AG04449 (cell line): Measurements from ENCODE around the gene MIEF2.

Experiments
- CTCF ChIA-PET: fragments of 350-600 bp; formaldehyde crosslinking; extraction: SDS; loops from one replicate; lab custom pipeline; 2021; ENCODE audit warnings: antibody characterized with exemption; lab: Yijun Ruan, JAX
- POLR2A ChIA-PET: fragments of 400-600, 350-600 bp; formaldehyde crosslinking; extraction: SDS; loops from one replicate; lab custom pipeline; 2020; ENCODE audit warnings: antibody characterized with exemption, inconsistent platforms; lab: Yijun Ruan, JAX
- DNase-seq: peaks from one replicate; pipeline ENCODE4 v3.0.0-alpha.2; 2010; ENCODE audit warnings: low read depth, low spot score
- H3K4me3 ChIP-seq: 2 replicates; pipeline ENCODE4 v1.5.1; 2011; ENCODE audit warnings: low read depth, mild to moderate bottlenecking, control low read depth, low read length
- CTCF ChIP-seq: IDR thresholded peaks from one replicate; pipeline ENCODE4 v1.5.1; 2011; ENCODE audit warnings: mild to moderate bottlenecking, moderate library complexity, low read length, control low read depth, inconsistent platforms; ENCODE audit not compliant: insufficient read depth; ENCODE audit errors: missing control alignments

The MIEF2 gene

GRCh38 chr17:18261146-18261515 lies 669 bp downstream of the MIEF2 start:
- H3K4me3 ChIP-seq, result peak overlapping the region; percentile 93
- ChIA-PET CTCF (interaction anchor here (4.7 kb wide), 1 partner anchor 13 kb away, joined by 25 read pairs; no protein-coding TSS in a partner anchor), POLR2A (no interaction called here)
- no peak for DNase-seq
- TF ChIP-seq CTCF, result no peak

- CTCF ChIA-PET, result interaction anchor here (4.7 kb wide), 1 partner anchor 13 kb away, joined by 25 read pairs; no protein-coding TSS in a partner anchor
- DNase-seq, result no peak
- POLR2A ChIA-PET, result no interaction called here
- H3K4me3 ChIP-seq, result peak overlapping the region; percentile 93
- TF ChIP-seq CTCF, result no peak
Observed at GRCh38 chr17:18261659-18262058, 1.2 kb downstream of the MIEF2 start.

DNA sequence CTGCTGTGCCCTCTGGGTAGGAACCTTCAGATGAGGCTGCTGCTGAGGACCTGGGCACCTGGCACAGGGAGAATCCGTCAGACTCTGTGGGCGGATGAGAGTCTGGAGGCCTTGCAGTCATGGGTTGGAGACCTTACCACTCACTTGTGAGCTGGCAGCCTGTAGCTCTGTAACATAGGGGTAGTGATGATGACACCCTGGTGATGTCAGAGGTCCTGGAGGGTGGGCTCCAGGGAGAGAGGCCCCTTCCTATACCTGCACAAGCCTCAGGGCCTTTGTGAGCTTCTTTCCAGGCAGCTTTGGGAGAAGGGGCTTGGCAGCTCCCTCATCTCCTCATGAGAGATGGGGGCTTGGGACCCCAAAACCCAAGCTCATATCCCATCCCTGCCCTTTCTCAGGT lies 1.6 kb downstream of the MIEF2 start:
- CTCF ChIA-PET, result interaction anchor here (4.7 kb wide), 1 partner anchor 14 kb away, joined by 25 read pairs; no protein-coding TSS in a partner anchor

GRCh38 chr17:18262641-18263040 lies 2.2 kb downstream of the MIEF2 start:
- ChIA-PET CTCF (interaction anchor here (4.7 kb wide), 1 partner anchor 14 kb away, joined by 25 read pairs; no protein-coding TSS in a partner anchor), POLR2A (no interaction called here)
- no peak overlapping the region for H3K4me3 ChIP-seq
- no peak for DNase-seq
- TF ChIP-seq CTCF, result no peak

More for the DNA sequence above, 1.6 kb downstream of the MIEF2 start:
- TF ChIP-seq CTCF, result no peak
- POLR2A ChIA-PET, result no interaction called here
- DNase-seq, result no peak
- peak overlapping the region; percentile 93 for H3K4me3 ChIP-seq

GRCh38 chr17:18263885-18264682 lies 3.6 kb downstream of the MIEF2 start:
- CTCF ChIA-PET, result interaction anchor here (2.0 kb wide), 1 partner anchor 15 kb away, joined by 8 read pairs; no protein-coding TSS in a partner anchor
- POLR2A ChIA-PET, result no interaction called here

More at GRCh38 chr17:18263885-18264682, 3.6 kb downstream of the MIEF2 start:
- DNase-seq, result no peak
- H3K4me3 ChIP-seq, result no peak overlapping the region
- TF ChIP-seq CTCF, result no peak
